IPS-20b (cell line): ENCODE measurements around the gene GFM1.

Experiments
- H3K27ac ChIP-seq: one replicate; pipeline ENCODE4 v1.5.1; 2013; ENCODE audit warnings: low read length
- H3K27me3 ChIP-seq: 2 replicates; pipeline ENCODE4 v1.6.1; 2013; ENCODE audit warnings: mild to moderate bottlenecking, low read length, inconsistent platforms; ENCODE audit not compliant: insufficient read depth
- H3K36me3 ChIP-seq: 2 replicates; pipeline ENCODE4 v1.6.1; 2013; ENCODE audit warnings: low read depth, mild to moderate bottlenecking, inconsistent platforms, low read length, moderate library complexity; ENCODE audit not compliant: insufficient read depth
- H3K4me1 ChIP-seq: 2 replicates; pipeline ENCODE4 v1.6.1; 2013; ENCODE audit warnings: mild to moderate bottlenecking, control low read depth, inconsistent platforms, low read length, moderate library complexity; ENCODE audit not compliant: insufficient read depth
- H3K4me3 ChIP-seq: 2 replicates; pipeline ENCODE4 v1.5.1; 2013; ENCODE audit warnings: mild to moderate bottlenecking, low read length, inconsistent platforms
- H3K9ac ChIP-seq: 2 replicates; pipeline ENCODE4 v1.6.1; 2013; ENCODE audit warnings: low read depth, mild to moderate bottlenecking, inconsistent platforms, low read length, moderate library complexity
- H3K9me3 ChIP-seq: 2 replicates; pipeline ENCODE4 v1.6.1; 2013; ENCODE audit warnings: mild to moderate bottlenecking, low read depth, low read length, inconsistent platforms; ENCODE audit not compliant: insufficient read depth

Gene GFM1

DNA sequence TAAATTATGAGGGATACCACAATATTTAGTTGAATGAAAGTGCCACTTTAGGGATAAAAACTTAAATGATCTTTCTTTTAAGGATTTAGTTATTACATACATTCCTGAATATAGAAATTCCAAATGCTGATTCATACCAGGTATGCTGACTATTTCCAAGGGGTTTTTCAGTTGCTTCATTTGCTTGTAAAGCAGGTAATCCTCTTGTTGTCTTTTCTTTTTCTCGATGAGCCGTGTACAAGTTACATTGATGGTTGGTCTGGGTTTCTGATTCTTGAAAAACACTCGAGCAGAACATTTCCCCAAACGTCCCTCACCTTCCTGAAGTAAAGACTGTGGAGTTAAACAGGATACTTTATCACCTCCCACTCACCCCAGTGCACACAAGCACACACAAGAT lies 66.3 kb downstream of the GFM1 start:
- Histone ChIP-seq H3K9ac (no peak overlapping the region), H3K27ac (no peak overlapping the region), H3K9me3 (no peaks in the 10 kb centered on the region), H3K36me3 (peaks cover 35% of the 10 kb centered on the region), H3K27me3 (no peaks in the 10 kb centered on the region), H3K4me1 (peaks cover 7% of the 10 kb centered on the region), H3K4me3 (no peak overlapping the region)

DNA sequence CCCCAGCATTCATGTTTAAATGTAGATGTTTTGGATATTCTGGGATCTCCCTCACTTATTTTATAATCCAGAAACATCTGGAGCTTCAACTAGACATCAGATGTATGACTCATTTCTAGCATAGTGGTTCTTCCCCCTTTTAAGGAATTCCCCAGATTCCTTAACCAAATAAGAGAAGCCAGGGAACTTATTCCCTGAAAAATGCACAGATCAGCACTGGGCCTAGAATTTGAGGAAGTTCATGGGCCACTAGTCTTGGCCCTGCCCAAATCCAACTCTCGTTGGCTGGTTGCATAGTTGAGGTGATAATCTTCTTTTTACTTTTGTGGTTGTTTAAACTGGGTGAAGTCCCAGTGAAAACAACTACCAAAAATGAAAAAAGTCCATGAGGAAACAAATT lies 67.6 kb downstream of the GFM1 start:
- H3K4me1 ChIP-seq = peaks cover 7% of the 10 kb centered on the region
- H3K36me3 ChIP-seq = peaks cover 35% of the 10 kb centered on the region
- no peak overlapping the region for H3K9ac ChIP-seq
- H3K27ac ChIP-seq = no peak overlapping the region
- H3K4me3 ChIP-seq = no peak overlapping the region
- H3K27me3 ChIP-seq = no peaks in the 10 kb centered on the region
- H3K9me3 ChIP-seq = no peaks in the 10 kb centered on the region

DNA sequence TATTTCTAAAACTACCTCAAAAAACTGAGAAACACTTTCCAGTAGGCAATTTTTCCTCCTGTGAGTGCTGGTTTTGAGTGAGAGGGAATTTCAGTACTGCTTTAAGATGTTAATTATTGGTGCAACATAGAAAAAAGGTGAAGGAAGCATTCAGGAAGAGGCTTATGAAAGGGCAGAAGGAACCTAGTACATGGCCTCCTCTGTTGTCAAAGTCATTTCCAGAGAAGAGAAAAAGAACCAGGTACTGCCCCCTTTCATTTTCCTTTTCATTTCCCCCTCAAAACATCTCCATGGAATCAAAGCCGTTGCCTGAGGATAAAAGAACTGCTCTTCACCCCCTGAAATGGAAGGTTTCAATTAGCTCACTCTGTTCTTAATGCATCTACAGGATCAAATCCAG lies 68.1 kb downstream of the GFM1 start:
- H3K27me3 ChIP-seq = no peaks in the 10 kb centered on the region
- no peaks in the 10 kb centered on the region for H3K9me3 ChIP-seq
- no peak overlapping the region for H3K4me3 ChIP-seq
- no peak overlapping the region for H3K27ac ChIP-seq
- H3K9ac ChIP-seq = no peak overlapping the region
- H3K4me1 ChIP-seq = peaks cover 7% of the 10 kb centered on the region
- peaks cover 34% of the 10 kb centered on the region for H3K36me3 ChIP-seq

DNA sequence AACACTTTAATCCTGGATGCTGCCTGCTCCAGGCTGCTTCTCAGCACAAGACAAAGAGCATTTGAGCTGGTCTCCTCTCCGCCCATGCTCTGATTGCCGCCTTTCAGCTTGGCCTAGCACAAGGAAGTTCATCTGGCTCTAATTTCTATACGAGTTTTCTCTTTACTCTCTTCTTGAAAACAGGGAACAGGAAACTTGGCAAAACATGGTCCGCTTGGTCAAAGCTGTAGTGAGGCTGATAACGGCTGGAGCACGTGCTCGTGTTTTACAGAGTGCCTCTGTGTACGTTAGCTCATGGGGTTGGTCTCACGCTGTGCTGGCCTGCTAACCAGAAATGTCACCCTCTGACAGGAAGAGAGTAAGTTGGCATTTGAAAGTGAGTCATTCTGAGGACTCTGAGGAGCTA lies 68.8 kb downstream of the GFM1 start:
- peaks cover 7% of the 10 kb centered on the region for H3K4me1 ChIP-seq
- peaks cover 28% of the 10 kb centered on the region for H3K36me3 ChIP-seq
- H3K27ac ChIP-seq = no peak overlapping the region
- no peaks in the 10 kb centered on the region for H3K9me3 ChIP-seq
- H3K27me3 ChIP-seq = no peaks in the 10 kb centered on the region
- H3K4me3 ChIP-seq = no peak overlapping the region
- H3K9ac ChIP-seq = no peak overlapping the region

DNA sequence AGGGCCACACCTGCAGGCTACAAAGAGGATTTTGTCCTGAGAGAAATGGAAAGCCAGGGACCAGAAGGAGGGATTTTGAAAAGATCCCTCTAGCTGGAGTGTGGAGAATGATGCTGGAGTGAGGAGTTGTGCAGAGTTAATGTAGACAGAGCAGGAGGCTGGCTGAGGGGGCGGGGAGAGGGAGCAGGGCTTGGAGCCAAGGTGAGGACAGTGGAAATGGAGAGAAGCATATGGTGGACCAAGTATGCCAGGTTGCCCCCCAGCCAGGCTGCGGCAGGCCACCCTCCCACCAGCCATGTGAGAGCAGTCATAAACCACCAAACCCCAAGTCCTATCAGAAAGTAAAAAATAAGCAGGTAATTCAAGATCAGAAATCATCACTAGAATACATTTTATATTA lies 73.2 kb downstream of the GFM1 start:
- no peak overlapping the region for H3K4me3 ChIP-seq
- H3K27ac ChIP-seq = no peak overlapping the region
- H3K4me1 ChIP-seq = peaks cover 3% of the 10 kb centered on the region; the same call in 1 of the 2 replicates
- H3K9ac ChIP-seq = no peak overlapping the region
- H3K9me3 ChIP-seq = no peaks in the 10 kb centered on the region
- H3K27me3 ChIP-seq = no peaks in the 10 kb centered on the region
- H3K36me3 ChIP-seq = no peaks in the 10 kb centered on the region

DNA sequence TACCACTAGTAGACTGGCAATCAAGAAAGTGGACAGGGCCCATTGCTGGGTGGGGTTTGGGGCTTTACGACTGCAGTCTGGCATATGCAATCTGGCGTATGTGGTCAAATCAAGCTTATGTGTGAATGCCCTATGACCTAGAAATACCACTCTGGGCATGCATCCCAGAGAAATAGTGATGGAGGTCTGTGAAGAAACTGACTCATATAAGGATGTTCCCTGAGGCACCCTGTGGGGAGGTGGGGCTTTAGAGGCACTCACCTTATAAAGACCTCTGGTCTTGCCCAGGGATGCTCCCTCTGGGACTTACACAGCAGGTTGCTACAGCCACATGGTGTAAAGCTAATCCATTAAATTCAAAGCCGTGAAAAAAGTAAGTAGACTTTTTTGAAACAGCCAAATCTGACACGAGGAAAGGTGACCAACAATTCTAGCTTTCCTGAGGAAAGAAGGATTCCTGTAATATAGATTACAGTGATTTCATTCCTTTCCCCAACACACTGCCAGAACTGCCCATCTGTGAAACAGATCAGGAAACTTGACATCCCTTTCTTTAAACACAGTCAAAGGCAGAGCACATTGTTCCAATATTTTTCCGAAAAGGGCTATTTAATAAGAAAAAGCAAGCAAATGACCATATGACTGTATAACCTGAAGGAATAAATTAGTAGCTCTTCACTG lies 74.3 kb downstream of the GFM1 start:
- Histone ChIP-seq H3K27me3 (no peaks in the 10 kb centered on the region), H3K9ac (no peak overlapping the region), H3K27ac (no peak overlapping the region), H3K9me3 (no peaks in the 10 kb centered on the region), H3K4me1 (no peaks in the 10 kb centered on the region; the same call in 1 of the 2 replicates), H3K36me3 (no peaks in the 10 kb centered on the region), H3K4me3 (no peak overlapping the region)

DNA sequence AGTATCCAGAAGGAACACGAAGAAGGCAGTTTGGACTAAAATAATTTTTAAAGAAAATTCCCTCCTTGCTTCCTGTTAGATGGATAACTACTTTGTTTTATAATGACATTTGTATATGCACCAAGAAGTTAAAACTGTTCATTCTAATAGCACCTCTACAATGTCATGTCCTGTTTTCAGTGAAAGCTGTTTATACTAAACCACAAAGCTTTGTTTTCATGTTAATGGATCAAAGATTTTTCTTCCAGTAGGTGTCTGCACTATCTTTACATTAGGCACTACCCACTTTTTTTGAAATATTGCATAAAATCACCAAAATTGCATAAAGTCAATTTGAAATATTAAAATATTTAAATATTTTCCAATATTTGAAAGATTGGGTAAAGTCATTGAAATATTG lies 77.8 kb downstream of the GFM1 start:
- Histone ChIP-seq H3K9ac (no peak overlapping the region), H3K9me3 (no peaks in the 10 kb centered on the region), H3K4me3 (no peak overlapping the region), H3K27ac (no peak overlapping the region), H3K27me3 (no peaks in the 10 kb centered on the region), H3K36me3 (no peaks in the 10 kb centered on the region), H3K4me1 (no peaks in the 10 kb centered on the region; the same call in 1 of the 2 replicates)

DNA sequence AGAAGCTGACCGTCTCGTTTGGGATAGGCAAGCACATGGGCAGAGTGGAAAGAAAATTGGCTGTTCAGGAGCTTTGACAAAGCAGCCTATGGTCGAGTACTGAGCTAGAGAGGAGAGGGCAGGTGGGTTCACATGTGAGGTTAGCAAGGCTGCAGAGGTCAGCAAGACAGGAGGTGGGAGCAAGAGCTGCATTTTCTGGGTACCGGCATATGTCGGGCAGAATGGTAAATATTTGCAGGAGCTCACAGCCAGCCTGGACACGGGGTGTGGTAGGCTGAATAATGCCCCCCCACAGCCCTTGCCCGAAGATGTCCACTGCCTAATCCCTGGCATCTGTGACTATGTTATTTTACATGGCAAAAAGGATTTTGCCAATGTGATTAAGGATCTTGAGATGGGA lies 79.7 kb downstream of the GFM1 start:
- Histone ChIP-seq H3K27me3 (no peaks in the 10 kb centered on the region), H3K9me3 (no peaks in the 10 kb centered on the region), H3K4me1 (no peaks in the 10 kb centered on the region), H3K9ac (no peak overlapping the region), H3K27ac (no peak overlapping the region), H3K36me3 (no peaks in the 10 kb centered on the region), H3K4me3 (no peak overlapping the region)

DNA sequence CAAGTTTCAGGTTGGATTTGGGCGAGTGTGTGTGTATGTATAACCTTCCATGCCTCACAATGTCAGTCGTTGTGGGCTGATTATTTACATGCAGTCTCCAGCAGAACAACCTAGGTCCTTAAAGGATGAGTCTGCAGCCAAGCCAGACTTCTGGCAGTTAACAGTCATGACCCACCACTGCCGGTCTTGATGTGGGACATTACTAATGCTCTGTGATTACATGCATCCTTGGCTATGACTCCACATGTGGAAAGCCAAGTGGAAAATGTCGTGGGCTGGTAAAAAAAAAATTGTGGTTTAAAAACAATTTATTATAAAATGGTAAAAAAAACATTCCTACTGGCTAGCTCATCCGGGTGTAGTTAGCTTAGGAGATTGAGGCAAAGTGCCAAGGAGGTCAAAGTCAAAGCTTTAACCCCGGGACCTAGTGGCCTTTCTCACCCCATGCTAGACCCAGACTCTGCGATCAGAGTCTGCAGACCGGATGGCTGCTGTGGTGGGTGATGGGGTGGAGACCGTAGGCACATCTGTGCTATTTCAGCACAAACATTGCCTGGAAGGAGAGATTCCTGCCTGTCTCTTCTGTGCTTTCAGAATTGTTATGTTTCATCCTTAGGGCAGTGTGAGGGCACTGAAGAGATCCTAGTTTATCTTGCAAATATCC lies 81.2 kb downstream of the GFM1 start:
- Histone ChIP-seq H3K27ac (no peak overlapping the region), H3K36me3 (no peaks in the 10 kb centered on the region), H3K4me1 (no peaks in the 10 kb centered on the region), H3K9me3 (no peaks in the 10 kb centered on the region), H3K27me3 (no peaks in the 10 kb centered on the region), H3K4me3 (no peak overlapping the region), H3K9ac (no peak overlapping the region)

DNA sequence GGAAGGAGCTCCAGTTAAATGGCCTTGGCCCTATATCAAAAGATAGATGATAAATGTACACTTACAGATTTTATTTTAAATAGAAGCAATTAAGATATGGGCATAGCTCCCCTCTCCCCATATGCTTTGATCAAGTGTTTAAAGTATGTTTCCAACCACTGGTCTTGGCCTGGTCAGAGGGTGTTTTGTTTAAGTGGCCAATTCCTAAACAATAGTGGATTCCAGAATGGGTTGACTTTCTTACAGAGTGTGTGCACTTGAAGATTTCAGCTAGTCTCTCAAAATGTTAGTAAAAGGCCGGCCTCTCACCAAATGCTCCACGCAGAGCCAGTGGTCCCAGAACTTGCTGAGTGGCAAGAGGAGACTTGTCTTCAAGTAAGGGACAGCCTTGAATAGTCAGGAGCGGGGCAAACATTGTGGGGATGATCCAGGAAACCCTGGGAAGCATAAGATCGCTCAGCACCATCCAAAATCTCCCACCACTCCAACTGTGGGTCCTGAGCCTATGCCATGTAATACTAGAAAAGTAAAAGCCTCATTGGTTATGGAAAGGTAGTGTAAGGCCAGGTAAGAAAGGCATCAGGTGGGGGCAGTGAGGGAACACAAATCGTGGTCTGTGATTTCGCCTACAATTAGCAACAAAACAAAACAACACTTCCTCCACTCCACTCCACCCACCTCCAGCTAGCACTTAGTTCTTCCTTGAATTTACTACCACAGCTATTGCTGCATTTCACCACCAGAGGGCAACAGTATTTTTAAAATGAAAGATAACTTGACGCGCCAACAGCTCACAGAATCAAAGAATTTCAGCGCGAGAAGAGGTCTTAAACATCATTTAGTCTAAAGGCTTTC lies 83.1 kb downstream of the GFM1 start:
- H3K27me3 ChIP-seq = peaks cover 16% of the 10 kb centered on the region
- no peaks in the 10 kb centered on the region for H3K36me3 ChIP-seq
- H3K9ac ChIP-seq = no peak overlapping the region
- H3K4me1 ChIP-seq = no peaks in the 10 kb centered on the region
- H3K27ac ChIP-seq = no peak overlapping the region
- no peak overlapping the region for H3K4me3 ChIP-seq
- H3K9me3 ChIP-seq = no peaks in the 10 kb centered on the region

DNA sequence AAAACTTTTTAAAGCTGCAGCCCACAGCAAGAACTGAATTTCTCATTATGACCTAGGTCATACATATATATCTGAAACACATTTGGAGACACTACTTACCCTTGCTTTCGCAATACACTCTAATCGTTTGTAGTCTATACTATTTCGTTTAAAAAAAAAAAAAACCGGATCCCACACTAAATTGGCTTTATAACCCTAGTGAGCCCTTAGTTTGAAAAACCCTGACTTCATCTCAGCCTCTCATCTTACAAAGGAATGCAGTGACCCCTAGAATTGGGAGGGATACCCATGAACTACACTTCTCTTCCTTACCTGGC lies 83.7 kb downstream of the GFM1 start:
- no peaks in the 10 kb centered on the region for H3K4me1 ChIP-seq
- no peak overlapping the region for H3K4me3 ChIP-seq
- no peaks in the 10 kb centered on the region for H3K36me3 ChIP-seq
- no peak overlapping the region for H3K9ac ChIP-seq
- H3K9me3 ChIP-seq = no peaks in the 10 kb centered on the region
- H3K27me3 ChIP-seq = peaks cover 22% of the 10 kb centered on the region
- no peak overlapping the region for H3K27ac ChIP-seq

DNA sequence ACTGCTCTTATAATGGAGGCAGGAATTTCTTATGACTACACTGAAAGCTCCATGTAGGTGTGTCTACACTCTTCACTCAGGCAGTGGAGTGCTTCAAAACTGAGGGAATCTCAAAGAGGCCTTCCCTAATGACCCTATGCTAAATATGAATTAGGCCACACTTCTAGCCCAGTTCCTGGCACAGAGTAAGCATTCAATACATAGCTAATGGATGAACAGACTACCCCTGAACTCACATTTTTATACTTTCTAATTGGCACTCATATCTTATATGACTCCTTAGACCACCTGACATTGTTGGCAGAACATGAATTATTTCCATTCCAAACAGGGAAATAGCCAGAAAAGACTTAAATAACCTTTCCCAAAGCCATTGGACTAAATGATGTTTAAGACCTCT lies 84.5 kb downstream of the GFM1 start:
- Histone ChIP-seq H3K4me1 (no peaks in the 10 kb centered on the region), H3K9me3 (no peaks in the 10 kb centered on the region)

More for the DNA sequence above, 84.5 kb downstream of the GFM1 start:
- Histone ChIP-seq H3K27ac (no peak overlapping the region), H3K27me3 (peaks cover 29% of the 10 kb centered on the region), H3K9ac (no peak overlapping the region), H3K36me3 (no peaks in the 10 kb centered on the region), H3K4me3 (no peak overlapping the region)
